AG04449 (cell line): ENCODE results near the gene DUSP16.

Experiments
- CTCF ChIA-PET: fragments of 350-600 bp; formaldehyde crosslinking; extraction: SDS; loops from one replicate; lab custom pipeline; 2021; ENCODE audit warnings: antibody characterized with exemption; lab: Yijun Ruan, JAX
- POLR2A ChIA-PET: fragments of 400-600, 350-600 bp; formaldehyde crosslinking; extraction: SDS; loops from one replicate; lab custom pipeline; 2020; ENCODE audit warnings: antibody characterized with exemption, inconsistent platforms; lab: Yijun Ruan, JAX
- DNase-seq: peaks from one replicate; pipeline ENCODE4 v3.0.0-alpha.2; 2010; ENCODE audit warnings: low read depth, low spot score
- H3K4me3 ChIP-seq: 2 replicates; pipeline ENCODE4 v1.5.1; 2011; ENCODE audit warnings: low read depth, mild to moderate bottlenecking, control low read depth, low read length
- TF ChIP-seq, protein P1 (sequence below): IDR thresholded peaks from one replicate; pipeline ENCODE4 v1.5.1; 2011; ENCODE audit warnings: mild to moderate bottlenecking, moderate library complexity, low read length, control low read depth, inconsistent platforms; ENCODE audit not compliant: insufficient read depth; ENCODE audit errors: missing control alignments

DUSP16 gene

DNA sequence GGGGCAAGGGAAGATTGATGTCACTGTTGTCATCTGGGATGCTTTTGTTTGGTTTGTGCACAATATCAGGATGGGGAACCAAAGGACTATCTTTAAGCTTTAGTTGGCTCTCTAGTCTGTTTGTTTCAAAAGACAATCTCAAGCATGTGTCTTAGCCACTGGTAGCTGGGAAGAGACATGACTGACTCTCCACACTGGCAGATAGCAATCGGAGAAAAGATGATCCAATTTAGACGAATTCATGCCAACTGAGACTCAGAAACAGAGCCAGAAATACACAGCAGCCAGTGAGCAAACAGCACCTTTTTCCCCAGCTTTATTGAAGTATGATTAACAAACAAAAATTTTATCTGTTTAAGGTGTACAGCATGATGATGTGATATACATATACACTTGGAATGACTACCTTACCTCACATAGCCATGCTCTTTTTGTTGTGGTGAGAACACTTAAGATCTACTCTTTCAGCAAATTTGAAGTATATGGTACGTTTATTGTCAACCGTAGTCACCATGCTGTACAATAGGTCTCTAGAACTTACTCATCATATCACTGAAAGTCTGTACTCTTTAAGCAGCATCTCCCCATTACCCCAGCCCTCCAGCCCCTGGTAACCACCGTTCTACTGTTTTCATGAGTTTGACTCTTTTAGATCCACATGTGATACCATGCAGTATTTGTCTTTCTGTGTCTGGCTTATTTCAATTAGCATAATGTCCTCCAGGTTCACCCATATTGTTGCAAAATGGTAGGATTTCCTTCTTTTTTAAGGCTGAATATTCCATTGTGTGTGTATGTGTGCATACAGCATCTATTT is 50.6 kb downstream of the DUSP16 start:
- no peak overlapping the region for H3K4me3 ChIP-seq
- DNase-seq: no peak
- TF ChIP-seq, protein P1, sequence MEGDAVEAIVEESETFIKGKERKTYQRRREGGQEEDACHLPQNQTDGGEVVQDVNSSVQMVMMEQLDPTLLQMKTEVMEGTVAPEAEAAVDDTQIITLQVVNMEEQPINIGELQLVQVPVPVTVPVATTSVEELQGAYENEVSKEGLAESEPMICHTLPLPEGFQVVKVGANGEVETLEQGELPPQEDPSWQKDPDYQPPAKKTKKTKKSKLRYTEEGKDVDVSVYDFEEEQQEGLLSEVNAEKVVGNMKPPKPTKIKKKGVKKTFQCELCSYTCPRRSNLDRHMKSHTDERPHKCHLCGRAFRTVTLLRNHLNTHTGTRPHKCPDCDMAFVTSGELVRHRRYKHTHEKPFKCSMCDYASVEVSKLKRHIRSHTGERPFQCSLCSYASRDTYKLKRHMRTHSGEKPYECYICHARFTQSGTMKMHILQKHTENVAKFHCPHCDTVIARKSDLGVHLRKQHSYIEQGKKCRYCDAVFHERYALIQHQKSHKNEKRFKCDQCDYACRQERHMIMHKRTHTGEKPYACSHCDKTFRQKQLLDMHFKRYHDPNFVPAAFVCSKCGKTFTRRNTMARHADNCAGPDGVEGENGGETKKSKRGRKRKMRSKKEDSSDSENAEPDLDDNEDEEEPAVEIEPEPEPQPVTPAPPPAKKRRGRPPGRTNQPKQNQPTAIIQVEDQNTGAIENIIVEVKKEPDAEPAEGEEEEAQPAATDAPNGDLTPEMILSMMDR: no peak
- POLR2A ChIA-PET: no interaction called here
- CTCF ChIA-PET: no interaction called here

GRCh38 chr12:12511021-12511783 is 51.5 kb downstream of the DUSP16 start:
- POLR2A ChIA-PET: no interaction called here
- TF ChIP-seq, protein P1: no peak
- H3K4me3 ChIP-seq: no peak overlapping the region
- no peak for DNase-seq
- CTCF ChIA-PET: no interaction called here

DNA sequence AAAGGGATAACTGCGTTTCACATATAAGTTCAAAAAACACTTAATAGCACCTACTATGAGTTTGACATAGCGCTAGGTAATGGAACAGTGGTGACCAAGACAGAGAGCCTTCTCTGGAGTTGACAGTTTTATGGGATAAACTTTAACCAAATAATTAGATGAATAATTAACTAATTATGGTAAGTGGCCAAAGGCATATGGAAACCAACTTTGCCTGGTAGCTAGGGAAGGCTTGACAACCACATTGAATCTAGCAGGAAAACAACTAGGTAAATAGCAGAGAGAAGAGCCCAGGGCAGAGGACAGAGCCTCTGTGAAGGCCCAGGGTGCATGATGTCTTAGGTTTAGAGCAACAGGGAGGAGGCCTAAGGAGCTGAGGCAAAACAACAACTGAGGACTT is 52.1 kb downstream of the DUSP16 start:
- TF ChIP-seq, protein P1: no peak
- H3K4me3 ChIP-seq: no peak overlapping the region
- ChIA-PET CTCF (no interaction called here), POLR2A (no interaction called here)
- DNase-seq: no peak

GRCh38 chr12:12510141-12510540 is 52.5 kb downstream of the DUSP16 start:
- ChIA-PET POLR2A (interaction anchor here (0.6 kb wide), 1 partner anchor 184 kb away, joined by 3 read pairs; no protein-coding TSS in a partner anchor), CTCF (no interaction called here)
- TF ChIP-seq, protein P1: no peak
- no peak for DNase-seq
- H3K4me3 ChIP-seq: no peak overlapping the region

GRCh38 chr12:12508612-12509011 is 54.1 kb downstream of the DUSP16 start:
- ChIA-PET CTCF (no interaction called here), POLR2A (no interaction called here)
- TF ChIP-seq, protein P1: no peak
- DNase-seq: no peak
- H3K4me3 ChIP-seq: no peak overlapping the region

- ChIA-PET POLR2A (no interaction called here), CTCF (interaction anchor here (0.9 kb wide), 1 partner anchor 9 kb away, joined by 3 read pairs; no protein-coding TSS in a partner anchor)
- DNase-seq: no peak
- H3K4me3 ChIP-seq: no peak overlapping the region
- TF ChIP-seq, protein P1: no peak
These were observed 55.5 kb downstream of the DUSP16 start for GRCh38 chr12:12507121-12507520.
